Neutrophil (primary cell): ENCODE measurements around the gene SDHB.

Source experiments
- H3K27ac ChIP-seq: fragments of 200-600 bp; sonication (generic); 2 replicates; pipeline ENCODE4 v1.5.1; 2016; ENCODE audit warnings: mild to moderate bottlenecking, moderate library complexity
- H3K27me3 ChIP-seq: fragments of 200-600 bp; sonication (generic); 2 replicates; pipeline ENCODE4 v1.6.0; 2016; ENCODE audit warnings: mild to moderate bottlenecking
- H3K36me3 ChIP-seq: fragments of 200-600 bp; sonication (generic); 2 replicates; pipeline ENCODE4 v1.5.1; 2017
- H3K4me1 ChIP-seq, 2 experiments: fragments of 200-600 bp in 1 of 2; sonication (generic) in 1 of 2; 1 replicate in 1 of 2; 2 replicates in 1 of 2; pipeline versions ENCODE4 v1.5.1 to v1.6.1; 2013 to 2016; ENCODE audit warnings: low read depth in 1 of 2, low read length in 1 of 2, mild to moderate bottlenecking in 1 of 2, moderate library complexity in 1 of 2; ENCODE audit not compliant: control insufficient read depth in 1 of 2, insufficient read depth in 1 of 2
- H3K4me3 ChIP-seq, 2 experiments: fragments of 200-600 bp in 1 of 2; sonication (generic) in 1 of 2; 1 replicate in 1 of 2; 2 replicates in 1 of 2; pipeline ENCODE4 v1.5.1; 2013 to 2016; ENCODE audit warnings: low read depth in 1 of 2, low read length in 1 of 2, mild to moderate bottlenecking in 1 of 2, moderate library complexity in 1 of 2
- H3K9me3 ChIP-seq: fragments of 200-600 bp; sonication (generic); 2 replicates; pipeline ENCODE4 v1.5.1; 2016
- TF ChIP-seq, protein P1 (sequence below): fragments of 200-600 bp; sonication (generic); IDR thresholded peaks from 2 replicates; pipeline ENCODE4 v1.5.1; 2016; ENCODE audit warnings: antibody characterized with exemption

The SDHB gene

DNA sequence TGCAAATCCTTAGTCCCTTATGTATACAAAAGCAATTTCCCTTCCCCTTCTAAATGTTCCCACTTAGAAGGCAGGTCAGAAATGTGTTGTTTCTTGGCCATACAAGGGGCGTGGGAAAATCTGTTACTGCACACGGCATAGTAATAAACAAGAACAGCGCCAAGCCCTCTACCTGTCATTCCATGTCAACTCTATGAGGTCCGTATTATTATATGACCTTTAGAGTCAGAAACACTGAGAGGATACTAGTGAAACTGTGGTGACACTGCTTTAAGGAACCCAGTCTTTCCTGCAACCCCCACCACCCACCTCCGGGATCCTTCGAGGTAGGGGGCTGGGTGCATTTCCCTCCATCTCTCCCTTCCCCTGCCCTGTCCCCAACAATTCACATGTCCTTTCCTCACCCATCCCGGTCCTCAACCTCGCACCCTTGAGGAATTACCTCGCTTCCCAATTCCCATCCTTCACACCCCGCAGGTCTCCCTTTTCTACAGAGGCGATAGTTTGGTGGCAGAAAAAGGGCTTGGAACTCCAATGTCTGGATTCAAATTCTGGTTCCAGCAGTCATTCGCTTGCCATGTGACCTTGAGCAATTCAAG is 647 bp downstream of the SDHB start:
- Histone ChIP-seq H3K27me3 (no peaks in the 10 kb centered on the region), H3K36me3 (peaks cover 13% of the 10 kb centered on the region), H3K9me3 (no peaks in the 10 kb centered on the region), H3K4me1 (peaks cover 18 to 26% of the 10 kb centered on the region in 2 experiments), H3K4me3 (peak overlapping the region; percentile 81 to 83), H3K27ac (peak overlapping the region; percentile 83)
- TF ChIP-seq, protein P1, sequence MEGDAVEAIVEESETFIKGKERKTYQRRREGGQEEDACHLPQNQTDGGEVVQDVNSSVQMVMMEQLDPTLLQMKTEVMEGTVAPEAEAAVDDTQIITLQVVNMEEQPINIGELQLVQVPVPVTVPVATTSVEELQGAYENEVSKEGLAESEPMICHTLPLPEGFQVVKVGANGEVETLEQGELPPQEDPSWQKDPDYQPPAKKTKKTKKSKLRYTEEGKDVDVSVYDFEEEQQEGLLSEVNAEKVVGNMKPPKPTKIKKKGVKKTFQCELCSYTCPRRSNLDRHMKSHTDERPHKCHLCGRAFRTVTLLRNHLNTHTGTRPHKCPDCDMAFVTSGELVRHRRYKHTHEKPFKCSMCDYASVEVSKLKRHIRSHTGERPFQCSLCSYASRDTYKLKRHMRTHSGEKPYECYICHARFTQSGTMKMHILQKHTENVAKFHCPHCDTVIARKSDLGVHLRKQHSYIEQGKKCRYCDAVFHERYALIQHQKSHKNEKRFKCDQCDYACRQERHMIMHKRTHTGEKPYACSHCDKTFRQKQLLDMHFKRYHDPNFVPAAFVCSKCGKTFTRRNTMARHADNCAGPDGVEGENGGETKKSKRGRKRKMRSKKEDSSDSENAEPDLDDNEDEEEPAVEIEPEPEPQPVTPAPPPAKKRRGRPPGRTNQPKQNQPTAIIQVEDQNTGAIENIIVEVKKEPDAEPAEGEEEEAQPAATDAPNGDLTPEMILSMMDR, result no peak

DNA sequence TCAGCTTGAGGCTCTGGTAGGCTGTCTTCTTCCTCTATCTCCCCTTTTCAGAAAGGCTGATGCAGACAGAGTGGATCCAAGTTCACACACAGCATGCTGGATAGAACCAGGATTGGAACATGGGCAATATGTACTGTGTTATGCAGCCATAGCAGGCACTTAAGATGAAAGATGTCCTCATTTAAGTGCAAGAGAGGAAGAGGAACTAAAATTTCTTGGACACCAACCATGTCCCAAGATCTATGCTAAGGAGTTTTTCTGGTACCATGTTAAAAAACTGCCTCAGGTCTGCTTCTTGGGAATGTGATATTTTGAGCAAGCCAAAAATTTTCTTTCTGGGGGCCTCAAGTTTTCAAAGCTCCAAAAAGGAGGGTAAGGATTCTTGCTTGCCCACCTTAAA is 1.2 kb downstream of the SDHB start:
- H3K4me3 ChIP-seq, result peak overlapping the region; percentile 81 to 83
- H3K27me3 ChIP-seq, result no peaks in the 10 kb centered on the region
- peaks cover 18 to 26% of the 10 kb centered on the region in 2 experiments for H3K4me1 ChIP-seq
- H3K36me3 ChIP-seq, result peaks cover 13% of the 10 kb centered on the region
- TF ChIP-seq, protein P1, result no peak
- H3K9me3 ChIP-seq, result no peaks in the 10 kb centered on the region
- H3K27ac ChIP-seq, result peak overlapping the region; percentile 83

DNA sequence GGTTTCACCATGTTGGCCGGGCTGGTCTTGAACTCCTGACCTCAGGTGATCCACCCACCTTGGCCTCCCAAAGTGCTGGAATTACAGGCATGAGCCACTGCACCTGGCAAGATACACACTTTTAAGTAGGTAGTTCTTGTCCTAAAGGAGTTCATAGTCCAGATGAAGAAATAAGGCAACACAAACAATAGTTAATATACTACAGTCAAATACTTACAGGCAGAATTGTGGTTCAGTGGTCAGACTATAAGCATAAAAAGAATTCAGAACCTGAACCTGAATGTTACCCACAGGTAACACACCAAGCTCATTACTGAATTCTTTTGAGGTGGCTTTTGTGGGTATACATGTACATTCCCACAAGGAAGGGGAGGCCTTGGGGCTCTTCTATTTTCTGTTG is 1.8 kb downstream of the SDHB start:
- Histone ChIP-seq H3K9me3 (no peaks in the 10 kb centered on the region), H3K4me3 (no peak overlapping the region), H3K27me3 (no peaks in the 10 kb centered on the region)

DNA sequence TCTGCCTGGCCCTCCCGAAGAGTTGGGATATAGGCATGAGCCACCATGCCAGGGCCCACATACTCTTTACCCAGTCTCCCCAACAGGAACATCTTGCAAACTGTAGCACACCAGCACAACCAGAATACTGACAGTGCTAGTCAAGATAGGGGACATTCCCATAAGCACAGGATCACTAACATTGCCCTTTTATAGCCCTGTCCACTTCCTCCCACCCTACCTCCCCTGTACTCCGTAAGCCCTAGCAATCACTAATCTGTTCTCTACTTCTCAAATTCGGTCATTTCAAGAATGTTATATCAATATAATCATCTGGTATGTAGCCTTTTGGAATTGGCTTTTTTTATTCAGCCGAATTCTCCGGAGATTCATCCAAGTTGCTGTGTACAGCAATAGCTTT is 5.9 kb downstream of the SDHB start:
- no peaks in the 10 kb centered on the region for H3K9me3 ChIP-seq
- H3K4me1 ChIP-seq, result peaks cover 13 to 18% of the 10 kb centered on the region in 2 experiments
- H3K27ac ChIP-seq, result no peak overlapping the region
- TF ChIP-seq, protein P1, result no peak
- no peak overlapping the region for H3K4me3 ChIP-seq
- no peaks in the 10 kb centered on the region for H3K27me3 ChIP-seq
- H3K36me3 ChIP-seq, result peaks cover 32% of the 10 kb centered on the region

More for the DNA sequence above, 1.8 kb downstream of the SDHB start:
- TF ChIP-seq, protein P1, result no peak
- Histone ChIP-seq H3K27ac (peak overlapping the region; percentile 83), H3K36me3 (peaks cover 13% of the 10 kb centered on the region), H3K4me1 (peaks cover 22 to 26% of the 10 kb centered on the region in 2 experiments)

DNA sequence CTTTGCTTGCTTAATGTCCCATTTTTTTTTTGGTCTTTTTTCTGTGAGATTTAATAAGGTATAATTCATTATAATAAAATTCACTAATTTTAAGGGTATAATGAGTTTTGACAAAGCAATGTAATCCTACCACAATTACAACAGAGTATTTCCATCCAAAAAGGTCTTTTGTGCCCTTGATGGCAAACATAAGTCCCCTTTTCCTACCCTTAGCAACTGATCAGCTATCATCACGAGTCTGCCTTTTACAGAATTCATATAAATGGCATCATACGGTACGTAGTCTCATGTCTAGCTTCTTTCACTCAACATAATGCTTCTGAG is 7.5 kb downstream of the SDHB start:
- no peaks in the 10 kb centered on the region for H3K9me3 ChIP-seq
- TF ChIP-seq, protein P1, result no peak
- H3K4me1 ChIP-seq, result peaks cover 2 to 8% of the 10 kb centered on the region in 2 experiments
- H3K27ac ChIP-seq, result no peak overlapping the region
- no peaks in the 10 kb centered on the region for H3K27me3 ChIP-seq
- H3K4me3 ChIP-seq, result no peak overlapping the region
- H3K36me3 ChIP-seq, result peaks cover 43% of the 10 kb centered on the region
